VCaP (cell line): ENCODE data around the gene DHRS7C.

Experiments
- H3K27ac ChIP-seq: fragments of 450-650 bp; 2 replicates; pipeline ENCODE4 v1.5.1; 2017
- CTCF ChIP-seq: fragments of 450-650 bp; conservative IDR thresholded peaks from 2 replicates; pipeline ENCODE4 v1.5.1; 2017; ENCODE audit warnings: mild to moderate bottlenecking, moderate library complexity

Gene DHRS7C

DNA sequence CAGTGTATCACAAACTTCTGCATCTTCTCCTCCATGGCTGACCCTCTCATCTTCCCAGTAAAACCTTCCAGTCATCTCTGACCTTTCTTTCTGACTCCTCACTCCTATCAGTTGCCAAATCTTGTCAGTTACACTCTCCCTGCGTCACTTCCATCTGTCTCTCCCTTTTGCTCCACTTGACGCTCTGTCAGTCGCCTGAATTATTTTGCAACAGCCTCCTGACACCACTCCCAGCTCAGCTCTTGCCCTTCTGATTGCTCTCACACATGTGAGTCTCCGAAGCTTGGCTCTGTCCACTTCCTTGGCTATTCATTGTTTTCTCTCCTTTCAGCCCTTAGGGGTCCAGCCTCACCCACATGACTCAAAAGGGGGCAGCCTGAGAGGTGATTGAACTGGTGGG is 27.7 kb downstream of the DHRS7C start:
- TF ChIP-seq CTCF: no peak
- H3K27ac ChIP-seq: no peak overlapping the region

GRCh38 chr17:9760266-9760665 is 31.1 kb downstream of the DHRS7C start:
- H3K27ac ChIP-seq: no peak overlapping the region
- TF ChIP-seq CTCF: no peak

DNA sequence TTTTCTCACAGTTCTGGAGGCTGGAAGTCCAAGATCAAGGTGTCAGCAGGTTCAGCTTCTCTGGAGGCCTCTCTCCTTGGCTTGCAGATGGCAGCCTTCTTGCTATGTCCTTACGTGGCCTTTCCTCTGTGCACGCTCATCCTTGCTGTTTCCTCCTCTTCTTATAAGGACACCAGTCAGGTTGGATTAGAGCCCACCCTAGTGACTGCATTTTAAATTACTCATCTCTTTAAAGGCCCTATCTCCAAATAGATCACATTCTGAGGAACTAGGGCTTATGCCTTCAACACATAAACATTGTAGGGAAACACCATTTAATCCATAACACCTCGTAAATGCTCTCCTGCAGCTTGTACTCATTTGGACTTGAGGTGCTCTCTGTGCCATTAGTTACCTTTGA is 36.3 kb downstream of the DHRS7C start:
- no peak overlapping the region for H3K27ac ChIP-seq
- no peak for TF ChIP-seq CTCF

GRCh38 chr17:9750524-9750923 is 40.9 kb downstream of the DHRS7C start:
- TF ChIP-seq CTCF: no peak
- H3K27ac ChIP-seq: no peak overlapping the region

GRCh38 chr17:9729735-9730420 is 61.5 kb downstream of the DHRS7C start:
- TF ChIP-seq CTCF: no peak
- H3K27ac ChIP-seq: no peak overlapping the region

- TF ChIP-seq CTCF: peak; percentile 99
- H3K27ac ChIP-seq: no peak overlapping the region
Observed at GRCh38 chr17:9729034-9729650, 62.2 kb downstream of the DHRS7C start.

DNA sequence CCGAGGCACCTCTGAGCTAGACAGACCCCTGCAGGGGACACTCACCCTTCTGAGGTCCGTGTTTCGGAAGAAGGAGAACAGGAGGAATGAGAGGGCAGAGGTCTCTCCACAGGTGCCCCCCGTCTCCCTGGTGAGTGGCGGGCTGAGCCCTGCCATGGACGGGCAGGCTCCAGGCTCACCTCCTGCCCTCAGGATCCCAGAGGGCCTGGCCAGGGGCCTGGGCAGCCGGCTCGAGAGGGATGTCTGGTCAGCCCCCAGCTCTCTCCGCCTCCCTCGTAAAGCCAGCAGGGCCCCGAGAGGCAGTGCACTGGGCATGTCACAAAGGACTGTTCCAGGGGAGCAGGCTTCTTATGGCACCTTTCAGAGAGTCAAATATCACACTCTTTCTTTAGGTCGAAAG is 62.8 kb downstream of the DHRS7C start:
- no peak for TF ChIP-seq CTCF

More for the DNA sequence above, 62.8 kb downstream of the DHRS7C start:
- H3K27ac ChIP-seq: no peak overlapping the region
